Breast epithelium (tissue), 4 donors: ENCODE data around the gene SLC9A5. TPM values are rescaled to one million over a fixed set of nuclear protein-coding genes. Genes with fewer than 3 reads are reported as not detected.

Experiments used
- DNase-seq, 2 donors: peaks; one replicate each; pipeline ENCODE4 v3.0.0-alpha.2; 2019; ENCODE audit warnings: low spot score in 2 of 2
- H3K27ac ChIP-seq, 2 donors: fragments of 200-600 bp; sonication (generic) in 1 of 2; one replicate each; pipeline ENCODE4 v1.5.1; 2016 to 2019; ENCODE audit warnings: mild to moderate bottlenecking in 1 of 2
- H3K27me3 ChIP-seq, 2 donors: fragments of 200-600 bp; sonication (generic) in 1 of 2; one replicate each; pipeline versions ENCODE4 v1.5.1 to v1.6.0; 2017 to 2019; ENCODE audit warnings: control low read depth in 1 of 2, mild to moderate bottlenecking in 1 of 2
- H3K36me3 ChIP-seq: fragments of 200-600 bp; one replicate; pipeline ENCODE4 v1.5.1; 2019
- H3K4me1 ChIP-seq, 2 donors: fragments of 200-600 bp; sonication (generic); one replicate each; pipeline ENCODE4 v1.5.1; 2016 to 2019; ENCODE audit warnings: control low read depth in 1 of 2
- H3K4me3 ChIP-seq, 3 donors: fragments of 200-600 bp; sonication (generic); 1 replicate in 2 of 3; 2 replicates in 1 of 3; pipeline ENCODE4 v1.5.1; 2016 to 2019; ENCODE audit warnings: mild to moderate bottlenecking in 3 of 3, moderate library complexity in 2 of 3
- H3K9me3 ChIP-seq, 2 donors: fragments of 200-600 bp; sonication (generic) in 1 of 2; one replicate each; pipeline ENCODE4 v1.5.1; 2016 to 2019; ENCODE audit warnings: control low read depth in 1 of 2
- CTCF ChIP-seq, 3 donors: fragments of 450-650 bp; IDR thresholded peaks; one replicate each; pipeline ENCODE4 v1.5.1; 2016 to 2017; ENCODE audit warnings: antibody characterized with exemption in 3 of 3, mild to moderate bottlenecking in 3 of 3, moderate library complexity in 3 of 3
- POLR2A ChIP-seq: fragments of 450-650 bp; IDR thresholded peaks from one replicate; pipeline ENCODE4 v1.6.1; 2016; ENCODE audit warnings: antibody characterized with exemption, mild to moderate bottlenecking, moderate library complexity
- POLR2AphosphoS5 ChIP-seq, 3 donors: sonication (generic); formaldehyde crosslinking; IDR thresholded peaks; one replicate each; pipeline ENCODE4 v1.6.1; 2017; ENCODE audit warnings: antibody characterized with exemption in 3 of 3
- intact Hi-C: fragments of 100-400 bp; cut with DNase I; formaldehyde crosslinking; loops from one replicate; pipeline ENCODE4 v1.15.1; 2023; ENCODE audit warnings: low total_unique reads
- total RNA-seq, 3 donors: library from RNA; depleted of rRNA; stranded (reverse); fragments of >200 nt; gene quantifications; one replicate each; pipeline ENCODE4 v1.1.0, GENCODE V29; 2016

Gene SLC9A5
- total RNA-seq, 3 donors from 2014 or later: 0.96 to 2.3 (median 1.3) TPM

- Histone ChIP-seq H3K4me1 (no peaks in the 10 kb centered on the region), H3K9me3 (no peaks in the 10 kb centered on the region), H3K4me3 (no peak overlapping the region), H3K27me3 (no peaks in the 10 kb centered on the region), H3K36me3 (no peaks in the 10 kb centered on the region), H3K27ac (no peak overlapping the region)
- TF ChIP-seq POLR2A: no peak
- TF ChIP-seq CTCF (IDR thresholded peaks at IDR 0.05): no peak
- no peak for TF ChIP-seq POLR2AphosphoS5 (IDR thresholded peaks at IDR 0.05)
- intact Hi-C loops: no loop called here
- DNase-seq: no peak
Measured at GRCh38 chr16:67209565-67209964, 39.2 kb upstream of the SLC9A5 start.

GRCh38 chr16:67210069-67210937, 38.5 kb upstream of the SLC9A5 start:
- TF ChIP-seq CTCF (IDR thresholded peaks at IDR 0.05) (no peak), POLR2AphosphoS5 (IDR thresholded peaks at IDR 0.05) (no peak)
- no peak overlapping the region for H3K27ac ChIP-seq
- no peaks in the 10 kb centered on the region for H3K4me1 ChIP-seq
- H3K4me3 ChIP-seq: no peak overlapping the region
- no peaks in the 10 kb centered on the region for H3K27me3 ChIP-seq
- no peak for DNase-seq
- intact Hi-C loops: no loop called here
- H3K36me3 ChIP-seq: no peaks in the 10 kb centered on the region
- H3K9me3 ChIP-seq: no peaks in the 10 kb centered on the region

- Histone ChIP-seq H3K27ac (no peak overlapping the region), H3K36me3 (no peaks in the 10 kb centered on the region), H3K4me3 (no peak overlapping the region), H3K4me1 (no peaks in the 10 kb centered on the region), H3K27me3 (no peaks in the 10 kb centered on the region), H3K9me3 (no peaks in the 10 kb centered on the region)
- TF ChIP-seq POLR2A (no peak), CTCF (IDR thresholded peaks at IDR 0.05) (no peak), POLR2AphosphoS5 (IDR thresholded peaks at IDR 0.05) (no peak)
- intact Hi-C loops: no loop called here
- no peak for DNase-seq
Measured at GRCh38 chr16:67211674-67212073, 37.1 kb upstream of the SLC9A5 start.

GRCh38 chr16:67212766-67213165, 36.0 kb upstream of the SLC9A5 start:
- Histone ChIP-seq H3K4me1 (no peaks in the 10 kb centered on the region), H3K9me3 (no peaks in the 10 kb centered on the region), H3K36me3 (no peaks in the 10 kb centered on the region), H3K27me3 (no peaks in the 10 kb centered on the region), H3K27ac (no peak overlapping the region), H3K4me3 (no peak overlapping the region)
- TF ChIP-seq POLR2AphosphoS5 (IDR thresholded peaks at IDR 0.05) (no peak), POLR2A (no peak), CTCF (IDR thresholded peaks at IDR 0.05) (no peak)
- no peak for DNase-seq
- intact Hi-C loops: no loop called here

- Histone ChIP-seq H3K4me1 (no peaks in the 10 kb centered on the region), H3K27me3 (no peaks in the 10 kb centered on the region), H3K36me3 (no peaks in the 10 kb centered on the region), H3K9me3 (no peaks in the 10 kb centered on the region), H3K4me3 (no peak overlapping the region), H3K27ac (no peak overlapping the region)
- no peak for TF ChIP-seq POLR2AphosphoS5 (IDR thresholded peaks at IDR 0.05)
- no peak for TF ChIP-seq CTCF (IDR thresholded peaks at IDR 0.05)
- no peak for TF ChIP-seq POLR2A
- intact Hi-C loops: no loop called here
- DNase-seq: no peak
Measured at GRCh38 chr16:67213197-67214019, 35.4 kb upstream of the SLC9A5 start.
